ENCODE results near the gene MARVELD1.
A peak's percentile ranks its signal among the peaks of the same experiment; 100 is the strongest.

MARVELD1 gene

DNA sequence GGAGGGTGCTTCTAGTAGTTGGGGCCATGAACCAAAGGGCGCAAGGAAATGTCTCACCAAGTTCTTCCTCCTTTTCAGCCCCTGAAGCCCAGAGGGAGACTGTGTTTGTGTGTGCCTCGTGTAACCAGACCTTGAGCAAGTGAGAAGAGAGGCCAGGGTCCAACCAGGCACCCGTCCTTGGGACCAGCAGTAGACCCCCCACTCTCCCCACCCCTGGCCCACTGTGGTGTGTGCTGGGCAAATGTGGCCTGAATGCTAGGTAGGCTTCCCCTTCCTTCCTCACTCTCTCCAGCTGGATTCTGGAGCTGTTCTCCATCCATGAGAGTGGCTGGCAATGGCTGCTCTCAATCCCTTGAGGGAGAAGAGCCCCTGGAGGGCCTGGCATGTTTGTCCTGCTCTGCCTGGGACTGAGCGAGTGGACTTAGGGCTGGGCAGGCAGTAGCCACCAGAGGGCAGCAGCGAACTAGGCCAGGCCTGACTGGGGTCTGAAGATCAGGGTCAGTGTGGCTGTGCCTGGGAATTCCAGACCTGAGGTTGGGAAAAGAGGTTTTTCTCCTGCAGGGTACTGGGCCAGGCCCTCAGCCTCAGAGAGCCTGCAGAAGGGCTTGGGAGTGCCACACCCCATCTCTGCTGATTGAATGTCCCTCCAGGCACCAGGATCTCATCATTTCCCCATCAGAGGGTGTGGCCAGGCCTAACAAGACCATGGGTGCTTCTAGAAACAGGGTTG, 45.8 kb downstream of the MARVELD1 start:
- DNase-seq, result peak; percentile 63

DNA sequence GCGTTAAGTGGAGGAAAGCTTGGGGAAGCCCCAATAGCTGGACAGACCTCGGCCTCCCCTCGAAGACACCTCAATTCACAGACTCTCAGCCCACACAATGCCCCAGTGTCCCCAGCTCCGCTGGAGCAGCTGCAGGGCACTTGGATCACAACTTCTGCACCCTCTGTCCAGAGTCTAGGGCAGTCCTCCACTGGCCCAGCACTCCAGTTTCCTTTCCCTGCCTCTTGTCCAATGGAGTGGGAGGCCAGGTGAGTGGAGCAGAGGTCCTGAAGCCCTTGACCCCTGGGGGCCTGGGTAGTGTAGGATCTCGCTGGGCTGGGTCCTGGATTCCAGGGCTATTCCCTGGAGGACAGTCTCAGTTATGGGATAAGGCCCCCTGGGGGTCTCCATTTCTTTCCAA, 46.4 kb downstream of the MARVELD1 start:
- DNase-seq, result no peak

GRCh38 chr10:97760461-97761257, 47.1 kb downstream of the MARVELD1 start:
- no peak for DNase-seq

GRCh38 chr10:97761331-97761865, 47.9 kb downstream of the MARVELD1 start:
- no peak for DNase-seq

DNA sequence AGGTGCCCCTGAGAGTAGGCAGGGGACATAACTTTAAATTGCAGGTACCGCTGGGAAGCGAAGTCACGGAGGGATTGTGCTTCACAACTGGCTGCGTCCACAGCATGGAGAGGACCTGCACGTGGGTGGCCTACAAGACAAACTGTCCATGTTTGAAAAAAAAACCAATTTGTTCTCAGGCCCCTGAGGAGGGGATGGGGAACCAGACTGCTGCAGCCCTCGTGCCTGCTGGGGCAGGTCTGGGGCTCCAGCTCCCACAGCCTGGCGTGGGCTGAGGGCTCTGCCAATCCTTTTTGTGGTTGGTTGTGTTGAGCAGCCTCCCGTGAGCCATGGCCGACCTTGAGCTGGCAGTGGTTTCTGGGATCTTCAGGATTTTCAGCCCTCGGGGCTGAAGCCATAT, 48.5 kb downstream of the MARVELD1 start:
- DNase-seq, result no peak

- no peak for DNase-seq
Measured at GRCh38 chr10:97762816-97763215, 49.3 kb downstream of the MARVELD1 start.

DNA sequence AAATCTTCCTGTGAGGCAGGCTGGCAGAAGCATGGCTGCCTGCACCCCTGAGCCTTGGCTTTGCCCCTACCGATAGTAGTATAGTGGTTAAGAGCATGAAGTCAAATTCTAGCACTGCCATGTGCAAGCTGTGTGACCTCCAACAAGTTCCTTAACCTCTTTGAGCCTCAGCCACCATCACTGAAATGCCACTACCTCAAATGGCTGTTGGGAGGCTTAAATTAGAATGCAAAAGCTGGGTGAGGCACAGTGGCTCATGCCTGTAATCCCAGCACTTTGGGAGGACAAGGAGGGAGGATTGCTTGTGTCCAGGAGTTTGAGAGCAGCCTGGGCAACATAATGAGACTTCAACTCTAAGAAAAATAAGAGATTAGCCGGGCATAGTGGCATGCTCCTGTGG, 49.9 kb downstream of the MARVELD1 start:
- DNase-seq, result no peak

DNA sequence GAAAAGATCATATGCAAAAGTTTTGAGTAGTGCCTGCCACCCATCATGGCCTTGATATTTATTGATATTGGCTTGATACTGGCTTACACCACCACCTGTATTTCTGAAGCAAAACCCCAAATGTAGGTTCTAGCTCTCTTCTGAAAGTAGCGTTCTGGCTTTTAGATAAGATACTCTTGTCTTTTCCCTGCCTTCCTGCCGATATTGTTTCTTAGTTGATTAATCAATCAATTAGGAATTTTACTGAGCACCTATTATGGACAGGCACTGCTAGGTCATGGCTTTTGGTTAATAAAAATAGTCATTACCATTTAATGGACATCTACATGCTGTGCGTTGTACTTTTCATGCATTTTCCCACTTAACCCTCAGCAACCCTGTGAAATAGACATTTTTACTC, 50.4 kb downstream of the MARVELD1 start:
- DNase-seq, result no peak

GRCh38 chr10:97764519-97764931, 51.0 kb downstream of the MARVELD1 start:
- DNase-seq, result no peak

- no peak for DNase-seq
Measured at GRCh38 chr10:97765201-97765600, 51.7 kb downstream of the MARVELD1 start.

DNA sequence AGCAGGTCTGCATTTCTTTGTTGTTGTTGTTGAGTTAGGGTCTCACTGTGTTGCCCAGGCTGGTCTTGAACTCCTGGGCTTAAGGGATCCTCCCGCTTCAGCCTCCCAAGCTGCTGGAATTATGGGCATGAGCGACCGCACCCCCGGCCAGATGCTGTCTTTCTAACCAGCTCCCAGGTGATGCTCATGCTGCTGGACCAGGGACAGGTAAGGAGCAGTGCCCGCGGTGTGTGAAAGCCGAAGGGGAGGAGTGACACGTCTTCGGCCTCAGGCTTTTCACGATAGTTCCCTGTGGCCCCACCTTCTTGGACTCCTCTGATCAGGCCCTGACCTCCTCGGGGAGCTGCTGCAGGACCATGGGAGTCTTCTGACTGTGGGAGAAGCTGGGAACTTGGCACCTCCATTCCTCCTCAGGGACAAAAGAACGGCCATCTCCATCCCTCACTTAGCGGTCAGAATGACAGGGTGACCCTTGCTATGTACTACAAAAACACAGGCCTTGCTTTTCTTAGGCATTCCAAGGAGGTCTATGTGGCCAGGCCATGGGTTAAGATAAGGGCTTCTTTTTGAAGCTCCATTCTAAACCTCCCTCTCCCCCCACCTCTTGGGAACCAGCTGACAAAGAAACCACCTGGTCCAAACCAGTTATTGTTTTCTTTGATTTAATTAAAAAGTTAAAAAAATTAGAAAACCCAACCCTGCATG, 52.7 kb downstream of the MARVELD1 start:
- DNase-seq, result no peak

- no peak for DNase-seq
Measured at GRCh38 chr10:97766996-97767924, 53.7 kb downstream of the MARVELD1 start.
